NCI-H345 treated with DMSO at 0.1 percent for 48 hours (cell line): ENCODE data around the gene CPT1A.
"Not testable (repeated sequence)": the region's sequence is repeated elsewhere in the genome, so short reads cannot be mapped to it uniquely, and the experiment has no call there.

ENCODE experiments used
- DNase-seq: peaks from one replicate; lab custom pipeline; 2025; ENCODE audit not compliant: unreplicated experiment; lab: John Stamatoyannopoulos, UW

Gene CPT1A

DNA sequence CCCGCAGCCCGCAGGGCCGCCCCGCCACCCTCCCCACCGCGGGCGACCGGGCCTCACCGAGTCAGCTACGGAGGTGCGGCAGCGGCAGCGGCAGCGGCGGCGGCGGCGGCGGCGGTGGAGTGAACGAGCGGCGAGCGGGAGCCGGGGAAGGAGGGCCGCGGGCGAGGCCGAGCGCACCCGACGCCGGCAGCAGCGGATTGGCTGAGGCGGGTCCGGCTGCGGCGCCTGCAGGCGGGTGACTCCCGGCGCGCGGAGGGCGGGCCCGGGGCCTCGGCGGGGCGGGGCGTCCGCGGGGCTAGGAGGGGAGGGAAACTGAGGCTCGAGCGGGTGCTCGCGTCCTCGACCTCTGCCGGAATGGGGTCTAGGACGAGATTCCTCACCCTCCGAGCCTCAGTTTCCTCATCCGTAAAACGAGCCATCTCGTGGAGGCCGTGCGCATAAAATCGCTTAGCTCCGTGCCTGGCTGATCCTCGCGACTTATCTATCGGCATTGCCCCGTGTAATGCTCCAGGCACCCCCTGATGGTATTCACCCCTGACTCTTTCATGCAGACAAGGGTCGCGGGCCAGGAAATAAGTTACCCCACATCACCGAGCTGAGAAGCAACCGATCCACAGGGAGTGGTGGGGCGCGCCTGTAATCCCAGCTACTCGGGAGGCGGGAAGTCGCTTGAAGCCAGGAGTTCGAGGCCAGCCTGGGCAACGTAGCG is at the start of gene CPT1A:
TSS of gene CPT1A (minus strand) at position 199 of the 709 bp plus-strand sequence. CDS start 26,442 bp downstream, outside the sequence.
- peak; percentile 34 for DNase-seq

GRCh38 chr11:68890490-68891231 is 48.9 kb upstream of the CPT1A start:
- DNase-seq: peak; percentile 29

DNA sequence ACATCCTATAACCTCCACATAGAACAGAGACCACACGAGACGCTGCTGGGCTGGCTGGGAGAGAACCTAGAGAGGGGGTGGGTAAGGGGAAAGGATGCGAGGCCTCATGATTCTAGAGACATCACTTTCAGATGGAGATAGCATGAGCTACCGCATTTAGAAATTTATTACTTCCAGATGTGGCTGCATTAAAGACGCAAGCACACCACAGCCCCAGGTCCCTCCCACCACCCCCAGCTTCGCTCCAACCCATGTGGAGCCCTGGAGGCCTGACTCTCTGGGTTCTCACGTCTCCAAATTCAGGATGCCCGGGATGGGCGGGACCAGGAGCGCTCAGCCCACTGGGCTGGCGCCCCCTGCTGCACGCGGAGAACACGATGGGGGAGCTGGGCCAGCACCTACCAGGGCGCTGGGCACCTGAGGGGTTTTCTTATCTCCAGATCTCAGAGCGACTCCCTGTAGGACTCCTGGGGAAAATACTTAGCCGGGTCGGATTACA is 48.3 kb upstream of the CPT1A start:
- DNase-seq: no peak

GRCh38 chr11:68884827-68885226 is 43.1 kb upstream of the CPT1A start:
- not testable (repeated sequence) for DNase-seq

- no peak for DNase-seq
Measured at GRCh38 chr11:68882391-68882790, 40.7 kb upstream of the CPT1A start.

DNA sequence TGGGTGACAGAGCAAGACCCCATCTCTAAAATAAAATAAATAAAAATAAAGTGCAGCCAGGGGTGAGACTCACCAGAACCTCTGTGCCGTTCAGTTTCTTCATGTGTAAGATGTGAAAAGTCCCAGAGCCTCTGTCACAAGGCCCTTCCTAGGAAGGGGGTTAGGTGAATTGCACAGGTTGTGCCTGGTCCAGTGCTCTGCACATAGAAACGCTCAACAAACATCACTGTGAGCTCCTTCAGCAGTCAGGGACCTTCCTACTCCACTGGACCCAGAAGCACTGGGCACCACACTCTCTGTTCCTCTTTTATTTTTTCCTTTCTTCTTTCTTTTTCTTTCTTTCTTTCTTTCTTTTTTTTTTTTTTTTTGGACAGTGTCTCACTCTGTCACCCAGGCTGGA is 39.6 kb upstream of the CPT1A start:
- no peak for DNase-seq

DNA sequence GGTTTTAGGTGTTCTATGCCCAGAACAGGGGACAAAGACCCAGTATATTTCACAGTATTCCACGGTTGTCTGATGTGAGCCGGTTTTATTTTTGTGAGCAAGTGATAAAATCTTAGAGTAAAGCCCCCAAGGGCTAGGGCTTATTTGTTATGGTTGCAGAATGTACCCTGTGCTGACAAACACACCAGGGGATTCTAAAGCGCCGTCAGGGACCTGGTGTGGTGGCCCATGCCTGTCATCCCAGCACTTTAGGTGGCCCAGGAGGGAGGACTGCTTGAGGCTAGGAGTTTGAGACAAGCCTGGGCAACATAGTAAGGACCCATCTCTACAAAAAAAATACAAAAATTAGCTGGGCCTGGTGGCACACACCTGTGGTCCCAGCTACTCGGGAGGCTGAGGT is 39.1 kb upstream of the CPT1A start:
- DNase-seq: no peak

DNA sequence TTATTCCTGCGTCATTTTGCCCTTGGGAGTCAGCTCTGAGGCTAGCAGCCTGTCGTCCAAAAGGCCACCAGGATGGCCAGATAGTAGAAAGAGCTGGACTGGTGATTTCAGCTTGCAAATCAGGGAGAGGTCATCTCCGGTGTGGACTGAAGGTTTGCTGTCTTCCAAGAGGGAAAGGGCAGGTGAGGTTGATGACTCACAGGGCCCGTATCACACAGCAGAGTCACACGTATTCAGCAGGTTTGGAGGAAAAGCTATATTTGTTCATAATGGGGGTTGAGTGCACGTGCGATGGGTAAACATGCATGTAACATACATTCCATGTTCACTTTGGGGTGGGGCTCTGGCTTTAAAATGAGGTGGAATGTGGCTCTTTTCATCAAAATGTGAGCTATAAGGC is 36.3 kb upstream of the CPT1A start:
- DNase-seq: no peak

GRCh38 chr11:68872216-68873003 is 30.7 kb upstream of the CPT1A start:
- no peak for DNase-seq

DNA sequence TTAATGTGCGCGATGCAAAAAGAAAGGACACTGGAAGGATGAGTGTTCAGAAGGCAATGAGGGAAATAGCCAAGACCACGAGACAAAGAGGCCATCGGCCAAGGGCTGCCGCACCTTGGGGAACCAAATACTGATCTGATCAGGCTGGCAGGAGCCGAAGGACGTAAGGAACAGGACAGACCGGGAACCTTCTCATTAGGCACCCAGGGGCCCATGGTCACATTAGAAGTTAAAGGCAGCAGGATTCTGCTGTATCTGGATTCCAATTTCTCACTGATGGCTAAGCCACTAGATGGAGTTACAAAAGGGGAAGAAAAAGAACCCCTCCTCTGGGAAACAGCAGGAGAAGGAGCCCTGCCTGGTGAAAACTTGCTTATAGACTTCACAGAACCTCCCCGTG is 28.8 kb upstream of the CPT1A start:
- DNase-seq: no peak

GRCh38 chr11:68868221-68868835 is 26.6 kb upstream of the CPT1A start:
- DNase-seq: no peak

GRCh38 chr11:68867066-68867465 is 25.4 kb upstream of the CPT1A start:
- no peak for DNase-seq

DNA sequence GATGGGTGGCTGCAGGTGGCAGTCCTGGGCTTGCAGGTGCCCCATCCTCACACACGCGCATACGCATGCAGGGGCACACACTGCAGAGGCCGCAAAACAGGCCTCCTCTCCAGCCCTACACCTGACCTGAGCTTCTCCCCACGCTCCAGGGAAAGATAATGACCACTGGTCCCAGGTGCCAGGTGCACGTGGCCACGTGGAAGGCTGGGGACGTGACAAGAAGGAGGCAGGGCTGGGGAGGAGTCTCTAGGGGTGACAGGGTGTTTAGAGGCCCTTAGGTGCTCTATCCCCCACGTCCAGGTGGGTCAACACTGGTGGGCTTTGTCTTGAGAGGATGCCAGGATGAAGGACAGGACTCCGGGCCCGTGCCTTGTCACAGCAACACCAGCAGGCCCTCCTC is 23.5 kb upstream of the CPT1A start:
- no peak for DNase-seq

- no peak for DNase-seq
Measured at GRCh38 chr11:68863553-68864265, 22.0 kb upstream of the CPT1A start.

GRCh38 chr11:68862421-68862820 is 20.7 kb upstream of the CPT1A start:
- no peak for DNase-seq

GRCh38 chr11:68859123-68859522 is 17.4 kb upstream of the CPT1A start:
- no peak for DNase-seq

GRCh38 chr11:68857037-68857586 is 15.4 kb upstream of the CPT1A start:
- no peak for DNase-seq

DNA sequence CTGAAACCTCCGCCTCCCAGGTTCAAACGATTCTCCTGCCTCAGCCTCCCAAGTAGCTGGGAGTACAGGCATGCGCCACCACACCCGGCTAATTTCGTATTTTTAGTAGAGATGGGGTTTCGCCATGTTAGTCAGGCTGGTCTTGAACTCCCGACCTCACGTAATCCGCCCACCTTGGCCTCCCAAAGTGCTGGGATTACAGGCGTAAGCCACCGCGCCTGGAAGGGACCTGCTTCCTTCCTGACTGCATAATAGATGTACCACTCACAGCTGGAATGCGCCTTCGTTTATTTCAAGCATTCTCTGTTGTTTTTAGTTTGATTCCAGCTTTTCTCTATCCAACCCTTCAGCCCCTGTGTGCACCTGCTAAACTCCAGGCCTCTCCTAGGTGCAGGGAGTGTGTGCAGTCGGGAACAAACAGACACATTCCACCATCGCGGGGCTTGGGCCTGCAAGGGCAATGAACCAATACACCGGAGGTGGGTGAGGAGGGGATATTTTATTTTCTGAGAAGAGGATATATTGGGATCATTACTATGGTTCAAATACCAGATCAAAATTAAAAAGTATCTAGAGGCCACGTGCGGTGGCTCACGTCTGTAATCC is 14.8 kb upstream of the CPT1A start:
- DNase-seq: not testable (repeated sequence)

DNA sequence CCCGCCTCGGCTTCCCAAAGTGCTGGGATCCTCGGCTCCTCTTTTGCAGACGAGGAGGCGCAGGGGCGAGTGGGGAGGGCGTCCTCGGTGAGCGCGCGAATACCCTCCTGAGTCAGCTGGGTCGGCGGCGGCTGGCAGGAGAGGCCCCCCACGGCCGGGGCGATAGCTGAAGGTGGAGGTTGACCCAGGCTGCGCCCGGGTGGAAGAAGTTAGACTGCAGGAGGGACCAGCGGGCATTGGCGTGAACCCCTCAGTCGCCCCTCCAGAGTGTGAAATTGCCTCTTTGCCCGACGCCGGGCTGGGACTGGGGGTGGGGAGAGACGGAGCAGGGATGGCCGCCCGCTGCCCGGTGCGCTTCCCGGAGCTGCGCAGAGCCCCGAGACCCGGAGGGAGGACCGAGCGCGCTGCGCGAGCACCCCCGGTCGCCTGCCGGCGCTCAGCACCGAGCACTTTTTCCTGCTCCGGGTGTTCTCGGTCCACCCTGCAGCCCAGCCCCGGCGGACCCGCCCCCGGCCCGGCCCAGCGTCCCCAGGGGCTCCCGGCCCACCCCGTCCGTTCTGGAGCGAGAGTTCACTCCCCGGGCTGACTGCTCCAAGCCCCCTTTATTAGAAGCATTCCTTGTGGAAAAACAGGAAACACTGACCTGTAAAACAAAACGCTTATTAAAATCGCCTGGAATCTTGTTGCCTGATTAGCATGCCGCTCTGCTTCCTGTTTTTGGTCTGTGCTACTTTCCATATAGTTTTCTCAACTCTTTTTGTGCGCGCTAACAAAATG is 13.7 kb upstream of the CPT1A start:
- no peak for DNase-seq
